ENCODE data around the gene CFTR. TPM values are rescaled to one million over a fixed set of nuclear protein-coding genes. Genes with fewer than 3 reads are reported as not detected.

Gene CFTR
- total and polyA plus RNA-seq, 2 of the 8 experiments (the other 6 are each of a cell fraction or from before 2014, with no cell fraction given): 1.2 to 1.6 TPM

DNA sequence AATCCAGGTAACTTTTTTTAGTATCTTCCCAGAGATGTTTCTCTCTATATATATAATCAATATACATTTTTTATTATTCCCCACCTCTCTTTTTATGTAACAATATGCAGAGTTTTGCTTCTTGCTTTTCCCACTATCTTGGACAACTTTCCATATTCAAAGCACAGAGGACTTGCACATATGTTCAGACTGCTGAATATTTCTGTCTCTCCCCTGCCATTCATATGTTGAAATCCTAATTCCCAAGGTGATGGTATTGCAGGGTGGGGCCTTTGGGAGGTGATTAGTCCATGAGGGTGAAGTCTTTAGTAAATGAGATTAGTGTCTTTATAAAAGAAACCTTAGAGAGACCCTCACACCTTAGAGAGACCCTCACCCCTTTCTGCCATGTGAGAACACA lies 72.8 kb downstream of the CFTR start:
- TF ChIP-seq CREB1 (IDR thresholded peaks at IDR 0.05): no peak
- TF ChIP-seq ASH2L (IDR thresholded peaks at IDR 0.05; ENCODE audit: low read length): no peak
- TF ChIP-seq POU5F1 (IDR thresholded peaks at IDR 0.05; ENCODE audit: low read depth, low read length): no peak
- no peak for TF ChIP-seq SP4 (IDR thresholded peaks at IDR 0.05; ENCODE audit: low read length)
- TF ChIP-seq PHF8 (conservative IDR thresholded peaks at IDR 0.05; ENCODE audit: low read depth, low read length): no peak
- no peak for TF ChIP-seq BRCA1 (IDR thresholded peaks at IDR 0.05; ENCODE audit: low read depth, low read length)
- TF ChIP-seq POLR2A (IDR thresholded peaks at IDR 0.05; ENCODE audit: control extremely low read depth in 1 of 2, low read depth in 2 of 2, low read length in 2 of 2): no peak
- Histone ChIP-seq H3K56ac (replicated peaks; ENCODE audit: insufficient read length, low read depth, low read length) (no peak overlapping the region), H3K4ac (replicated peaks; ENCODE audit: insufficient read length, low read depth, low read length) (no peak overlapping the region), H3K4me1 (replicated peaks in 1 of 4; ENCODE audit: control insufficient read depth in 3 of 4, insufficient read depth in 4 of 4, low read length in 3 of 4) (no peaks in the 10 kb centered on the region; a peak in 1 of 7 replicates), H3K27me3 (replicated peaks in 1 of 4; ENCODE audit: control insufficient read depth in 3 of 4, extremely low read depth in 1 of 4, insufficient read depth in 3 of 4, low read length in 3 of 4) (no peaks in the 10 kb centered on the region), H3K23me2 (ENCODE audit: low read depth, low read length) (no peaks in the 10 kb centered on the region), H4K91ac (replicated peaks; ENCODE audit: insufficient read length, low read length) (no peak overlapping the region), H3K9me3 (ENCODE audit: insufficient read depth in 2 of 2, low read depth in 1 of 2, low read length in 1 of 2) (no peaks in the 10 kb centered on the region; a peak in 1 of 4 replicates), H2BK5ac (ENCODE audit: low read depth, low read length) (no peak overlapping the region), H2BK12ac (ENCODE audit: low read depth, low read length) (no peak overlapping the region), H3K4me3 (ENCODE audit: extremely low read depth in 1 of 4, insufficient read depth in 2 of 4, low read depth in 3 of 4, low read length in 4 of 4) (no peak overlapping the region), H2AFZ (ENCODE audit: low read length) (no peak overlapping the region), H2BK15ac (ENCODE audit: low read length) (no peak overlapping the region), H3K23ac (ENCODE audit: insufficient read length) (no peak overlapping the region), H3K18ac (ENCODE audit: extremely low read depth, low read length) (no peak overlapping the region), H2BK20ac (ENCODE audit: low read length) (no peak overlapping the region), H2AK5ac (ENCODE audit: low read depth, low read length) (no peak overlapping the region), H3K79me2 (ENCODE audit: control insufficient read depth in 1 of 2, insufficient read depth in 2 of 2, low read length in 2 of 2) (no peaks in the 10 kb centered on the region), H3K9ac (replicated peaks in 1 of 4; ENCODE audit: extremely low read depth in 1 of 4, low read depth in 3 of 4, low read length in 3 of 4) (no peak overlapping the region), H3K27ac (ENCODE audit: low read depth, low read length) (no peak overlapping the region), H4K8ac (ENCODE audit: extremely low read depth, insufficient read depth, low read length) (no peak overlapping the region), H3K36me3 (ENCODE audit: control insufficient read depth in 2 of 4, insufficient read depth in 4 of 4, low read length in 3 of 4) (no peaks in the 10 kb centered on the region), H3K4me2 (ENCODE audit: insufficient read depth in 1 of 2, low read depth in 2 of 2, low read length in 2 of 2) (no peak overlapping the region), H3K79me1 (ENCODE audit: low read depth, low read length) (no peaks in the 10 kb centered on the region), H4K20me1 (replicated peaks in 1 of 2; ENCODE audit: control insufficient read depth in 1 of 2, insufficient read depth in 2 of 2, low read length in 2 of 2) (no peaks in the 10 kb centered on the region), H4K5ac (ENCODE audit: insufficient read length, low read depth, low read length) (no peak overlapping the region), H2BK120ac (replicated peaks; ENCODE audit: low read depth, low read length) (no peak overlapping the region), H3K14ac (ENCODE audit: insufficient read length) (no peak overlapping the region)
- ChIA-PET POLR2A (ENCODE audit: partially characterized antibody) (no interaction called here), CTCF (ENCODE audit: partially characterized antibody) (no interaction called here)
- DNase-seq (ENCODE audit: low read depth in 1 of 2, low spot score in 2 of 2): no peak
- FAIRE-seq: no peak
